HUDEP-2 (cell line): ENCODE results near the gene C1orf52.

Experiments
- DNase-seq, 76 experiments: peaks; one replicate each; lab custom pipeline; 2025; ENCODE audit not compliant: unreplicated experiment in 76 of 76; lab: John Stamatoyannopoulos, UW

The C1orf52 gene

GRCh38 chr1:85259118-85259911 is at the start of gene C1orf52:
TSS of gene C1orf52 (minus strand) at chr1:85259662. CDS start at chr1:85259633, 29 bp downstream.
- peak; percentile 5 to 92 (median 84) for DNase-seq

GRCh38 chr1:85308833-85309350 is 49.4 kb upstream of the C1orf52 start:
- no peak for DNase-seq

GRCh38 chr1:85307987-85308832 is 48.7 kb upstream of the C1orf52 start:
- peak in 45 of 76 experiments; percentile 1 to 49 (median 19) for DNase-seq

GRCh38 chr1:85306236-85306635 is 46.8 kb upstream of the C1orf52 start:
- DNase-seq = no peak

- DNase-seq = no peak
Measured at GRCh38 chr1:85303440-85304162, 44.1 kb upstream of the C1orf52 start.

- no peak for DNase-seq
Measured at GRCh38 chr1:85300140-85300539, 40.7 kb upstream of the C1orf52 start.

GRCh38 chr1:85297855-85298629 is 38.6 kb upstream of the C1orf52 start:
- DNase-seq = no peak

- DNase-seq = no peak
Measured at GRCh38 chr1:85297538-85297854, 38.0 kb upstream of the C1orf52 start.

- no peak for DNase-seq
Measured at GRCh38 chr1:85296980-85297379, 37.5 kb upstream of the C1orf52 start.

GRCh38 chr1:85295654-85296053 is 36.2 kb upstream of the C1orf52 start:
- no peak for DNase-seq

GRCh38 chr1:85295006-85295431 is 35.6 kb upstream of the C1orf52 start:
- DNase-seq = no peak

GRCh38 chr1:85290826-85291225 is 31.4 kb upstream of the C1orf52 start:
- DNase-seq = no peak

GRCh38 chr1:85289848-85290335 is 30.4 kb upstream of the C1orf52 start:
- no peak for DNase-seq

GRCh38 chr1:85289207-85289847 is 29.9 kb upstream of the C1orf52 start:
- DNase-seq = no peak

GRCh38 chr1:85284202-85284601 is 24.7 kb upstream of the C1orf52 start:
- no peak for DNase-seq

GRCh38 chr1:85283475-85284199 is 24.2 kb upstream of the C1orf52 start:
- peak in 23 of 76 experiments; percentile 1 to 53 (median 10) for DNase-seq

GRCh38 chr1:85282424-85282823 is 23.0 kb upstream of the C1orf52 start:
- DNase-seq = no peak

GRCh38 chr1:85280636-85281035 is 21.2 kb upstream of the C1orf52 start:
- DNase-seq = no peak
